ENCODE results near the gene LRRC8E.
A peak's percentile ranks its signal among the peaks of the same experiment; 100 is the strongest.

Gene LRRC8E

GRCh38 chr19:7868326-7868670 is 20.0 kb upstream of the LRRC8E start:
- TF ChIP-seq ZNF274 (IDR thresholded peaks at IDR 0.05; ENCODE audit: low read depth, low read length) = no peak
- no peak overlapping the region for H3K4me3 ChIP-seq (ENCODE audit: low read length)

GRCh38 chr19:7868671-7869452 is 19.4 kb upstream of the LRRC8E start:
- TF ChIP-seq ZNF274 (IDR thresholded peaks at IDR 0.05; ENCODE audit: low read depth, low read length) = no peak
- H3K4me3 ChIP-seq (ENCODE audit: low read length) = peak overlapping the region; percentile 46; the same call in 1 of the 2 replicates

DNA sequence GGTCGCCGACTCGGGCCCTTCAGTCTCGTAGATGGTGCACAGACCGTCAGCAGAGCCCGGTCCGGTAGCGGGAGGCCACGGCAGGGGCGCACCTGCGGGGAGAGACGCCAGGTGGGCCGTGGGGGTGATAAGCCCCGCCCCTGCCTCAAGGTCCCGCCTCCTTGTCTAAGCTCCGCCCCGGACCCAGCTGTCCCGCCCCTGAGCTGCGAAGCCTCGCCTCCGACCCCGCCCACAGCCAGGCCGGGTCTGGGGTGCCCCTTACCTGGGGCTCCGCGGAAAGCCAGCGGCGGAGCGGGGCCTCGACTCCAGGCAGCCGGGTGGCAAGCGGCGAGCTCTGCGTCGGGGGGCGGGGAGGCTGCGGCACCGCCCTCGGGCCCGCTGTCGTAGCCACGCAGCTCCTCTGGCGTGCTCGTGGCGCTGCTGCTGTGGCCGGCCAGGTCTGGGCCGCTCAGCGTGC is 18.8 kb upstream of the LRRC8E start:
- TF ChIP-seq ZNF274 (IDR thresholded peaks at IDR 0.05; ENCODE audit: low read depth, low read length) = no peak
- H3K4me3 ChIP-seq (ENCODE audit: low read length) = peak overlapping the region; percentile 46; the same call in 1 of the 2 replicates

GRCh38 chr19:7869910-7870511 is 18.3 kb upstream of the LRRC8E start:
- H3K4me3 ChIP-seq (ENCODE audit: low read length) = no peak overlapping the region; the same call in 1 of the 2 replicates
- no peak for TF ChIP-seq ZNF274 (IDR thresholded peaks at IDR 0.05; ENCODE audit: low read depth, low read length)

DNA sequence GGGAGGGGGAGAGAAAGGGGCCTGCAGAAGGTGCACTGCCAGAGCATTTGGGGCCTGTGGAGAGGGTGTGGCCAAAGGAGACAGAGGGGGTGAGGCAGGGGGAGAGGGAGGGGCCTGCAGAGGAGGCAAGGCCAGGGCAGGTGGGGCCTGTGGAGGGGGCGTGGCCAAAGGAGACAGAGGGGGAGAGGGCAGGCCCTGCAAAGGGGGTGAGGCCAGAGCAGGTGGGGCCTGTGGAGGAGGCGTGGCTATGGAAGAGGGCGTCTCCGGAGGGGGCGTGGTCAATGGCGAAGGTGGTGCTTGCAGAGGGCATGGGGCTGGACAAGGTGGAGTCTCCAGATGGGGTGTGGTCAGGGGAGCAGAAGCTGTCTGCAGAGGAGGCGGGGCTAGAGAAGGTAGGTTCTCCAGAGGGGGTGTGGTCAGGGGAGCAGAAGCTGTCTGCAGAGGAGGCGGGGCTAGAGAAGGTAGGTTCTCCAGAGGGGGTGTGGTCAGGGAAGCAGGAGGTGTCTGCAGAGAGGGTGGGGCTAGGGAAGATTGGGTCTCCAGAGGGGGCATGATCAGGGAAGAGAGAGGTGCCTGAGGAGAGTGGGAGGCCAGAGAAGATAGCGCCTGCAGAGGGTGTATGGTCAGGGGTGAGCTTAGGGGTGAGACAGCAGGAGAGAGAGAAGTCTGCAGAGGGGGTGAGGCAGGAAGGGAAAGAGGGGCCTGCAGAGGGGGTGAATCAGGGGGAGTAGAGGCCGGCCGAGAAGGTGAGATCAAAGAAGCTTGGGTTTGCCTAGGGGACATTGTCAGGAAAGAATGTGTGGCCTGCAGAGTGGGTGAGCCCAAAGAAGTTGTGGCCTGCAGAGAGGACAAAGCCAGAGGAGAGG is 17.5 kb upstream of the LRRC8E start:
- no peak overlapping the region for H3K4me3 ChIP-seq (ENCODE audit: low read length)
- TF ChIP-seq ZNF274 (IDR thresholded peaks at IDR 0.05; ENCODE audit: low read depth, low read length) = no peak

GRCh38 chr19:7871437-7872305 is 16.6 kb upstream of the LRRC8E start:
- H3K4me3 ChIP-seq (ENCODE audit: low read length) = no peak overlapping the region; the same call in 1 of the 2 replicates
- TF ChIP-seq ZNF274 (IDR thresholded peaks at IDR 0.05; ENCODE audit: low read depth, low read length) = no peak

- no peak for TF ChIP-seq ZNF274 (IDR thresholded peaks at IDR 0.05; ENCODE audit: low read depth, low read length)
- no peak overlapping the region for H3K4me3 ChIP-seq (ENCODE audit: low read length)
Observed at GRCh38 chr19:7872306-7873204, 15.8 kb upstream of the LRRC8E start.

GRCh38 chr19:7873304-7874075 is 14.8 kb upstream of the LRRC8E start:
- TF ChIP-seq ZNF274 (IDR thresholded peaks at IDR 0.05; ENCODE audit: low read depth, low read length) = no peak
- H3K4me3 ChIP-seq (ENCODE audit: low read length) = no peak overlapping the region

GRCh38 chr19:7874076-7874896 is 14.0 kb upstream of the LRRC8E start, which contains the start of gene PRR36:
Gene PRR36 (minus strand): TSS chr19:7874390. CDS start chr19:7873689, 701 bp downstream.
- TF ChIP-seq ZNF274 (IDR thresholded peaks at IDR 0.05; ENCODE audit: low read depth, low read length) = no peak
- H3K4me3 ChIP-seq (ENCODE audit: low read length) = no peak within 1 kb of the TSS

DNA sequence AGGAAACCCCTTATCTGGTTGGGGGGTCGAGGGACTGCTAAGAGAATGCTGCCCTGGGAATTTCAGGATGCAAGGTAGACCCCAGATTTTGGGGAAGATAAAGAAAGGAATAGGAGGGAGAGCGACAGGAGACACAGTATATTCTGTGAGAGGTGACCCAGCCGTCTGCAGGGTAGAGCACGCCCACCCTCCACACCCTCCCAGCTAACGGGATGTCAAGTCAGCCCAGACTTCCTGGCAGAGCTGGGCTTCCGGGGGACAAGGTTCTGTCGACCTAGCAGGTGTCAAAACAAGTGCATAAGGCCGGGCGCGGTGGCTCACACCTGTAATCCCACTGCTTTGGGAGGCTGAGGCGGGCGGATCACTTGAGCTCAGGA is 13.4 kb upstream of the LRRC8E start:
- H3K4me3 ChIP-seq (ENCODE audit: low read length) = no peak overlapping the region
- no peak for TF ChIP-seq ZNF274 (IDR thresholded peaks at IDR 0.05; ENCODE audit: low read depth, low read length)

- no peak overlapping the region for H3K4me3 ChIP-seq (ENCODE audit: low read length)
- no peak for TF ChIP-seq ZNF274 (IDR thresholded peaks at IDR 0.05; ENCODE audit: low read depth, low read length)
Observed at GRCh38 chr19:7877249-7877836, 11.0 kb upstream of the LRRC8E start.

Data from GM08714 (cell line).